GM06990 (cell line): ENCODE data around the gene PHACTR1.
"Not testable (repeated sequence)": the region's sequence is repeated elsewhere in the genome, so short reads cannot be mapped to it uniquely, and the experiment has no call there.

Experiments used
- DNase-seq: peaks from one replicate; pipeline ENCODE4 v3.0.0-alpha.2; 2011; ENCODE audit not compliant: insufficient read length; ENCODE audit errors: extremely low read depth
- H3K27me3 ChIP-seq: replicated peaks from 2 replicates; pipeline ENCODE4 v1.6.0; 2011; ENCODE audit warnings: low read length; ENCODE audit not compliant: control insufficient read depth, insufficient read depth
- H3K36me3 ChIP-seq: 2 replicates; pipeline ENCODE4 v1.5.1; 2011; ENCODE audit warnings: low read length; ENCODE audit not compliant: control insufficient read depth, insufficient read depth
- H3K4me3 ChIP-seq: replicated peaks from 2 replicates; pipeline ENCODE4 v1.5.1; 2011; ENCODE audit warnings: low read depth, mild to moderate bottlenecking, control low read depth, low read length
- CTCF ChIP-seq: IDR thresholded peaks from 2 replicates; pipeline ENCODE4 v1.5.1; 2011; ENCODE audit warnings: low read length, control low read depth, mild to moderate bottlenecking, inconsistent platforms; ENCODE audit not compliant: insufficient read depth, poor library complexity, severe bottlenecking

PHACTR1 gene

GRCh38 chr6:12761376-12762115 lies 45.0 kb downstream of the PHACTR1 start:
- no peak overlapping the region for H3K4me3 ChIP-seq
- no peaks in the 10 kb centered on the region; the same call in none of the 2 replicates for H3K27me3 ChIP-seq
- DNase-seq = no peak
- no peak for TF ChIP-seq CTCF
- no peaks in the 10 kb centered on the region for H3K36me3 ChIP-seq

- H3K36me3 ChIP-seq, DNase-seq, H3K27me3 ChIP-seq, H3K4me3 ChIP-seq: not testable (repeated sequence)
Observed at GRCh38 chr6:12762731-12763434, 46.3 kb downstream of the PHACTR1 start.

GRCh38 chr6:12766365-12766764 lies 49.8 kb downstream of the PHACTR1 start:
- H3K36me3 ChIP-seq = no peaks in the 10 kb centered on the region
- no peaks in the 10 kb centered on the region; the same call in none of the 2 replicates for H3K27me3 ChIP-seq
- no peak overlapping the region for H3K4me3 ChIP-seq
- no peak for DNase-seq
- no peak for TF ChIP-seq CTCF

GRCh38 chr6:12767016-12767415 lies 50.4 kb downstream of the PHACTR1 start:
- H3K36me3 ChIP-seq = no peaks in the 10 kb centered on the region
- no peak for TF ChIP-seq CTCF
- DNase-seq = no peak
- H3K27me3 ChIP-seq = peaks cover 2% of the 10 kb centered on the region; the same call in 1 of the 2 replicates
- H3K4me3 ChIP-seq = no peak overlapping the region

GRCh38 chr6:12769556-12770256 lies 53.1 kb downstream of the PHACTR1 start:
- no peak for DNase-seq
- peaks cover 2% of the 10 kb centered on the region; the same call in 1 of the 2 replicates for H3K27me3 ChIP-seq
- H3K4me3 ChIP-seq = no peak overlapping the region
- no peaks in the 10 kb centered on the region for H3K36me3 ChIP-seq
- TF ChIP-seq CTCF = no peak

GRCh38 chr6:12772416-12772815 lies 55.8 kb downstream of the PHACTR1 start:
- no peak for DNase-seq
- peaks cover 2% of the 10 kb centered on the region; the same call in 1 of the 2 replicates for H3K27me3 ChIP-seq
- H3K4me3 ChIP-seq = no peak overlapping the region
- TF ChIP-seq CTCF = no peak
- H3K36me3 ChIP-seq = no peaks in the 10 kb centered on the region
